Omental fat pad (tissue), 4 donors: ENCODE data around the gene TMEM191C. TPM values are rescaled to one million over a fixed set of nuclear protein-coding genes. Genes with fewer than 3 reads are reported as not detected.
"Not testable (repeated sequence)": the region's sequence is repeated elsewhere in the genome, so short reads cannot be mapped to it uniquely, and the experiment has no call there.

ENCODE experiments used
- ATAC-seq: fragments of 150-250 bp; one replicate; pipeline ENCODE4 v1.9.1; 2016; ENCODE audit warnings: mild to moderate bottlenecking, moderate library complexity; ENCODE audit not compliant: low FRiP score
- DNase-seq: peaks from one replicate; pipeline ENCODE4 v3.0.0-alpha.2; 2019; ENCODE audit warnings: low spot score
- total RNA-seq, 4 donors: library from RNA; depleted of rRNA; stranded (reverse); fragments of >200 nt; gene quantifications; one replicate each; pipeline ENCODE4 v1.1.0, GENCODE V29; 2016

Gene TMEM191C
- total RNA-seq, 4 donors from 2014 or later: 0.31 to 3.8 (median 0.87) TPM

- not testable (repeated sequence) for ATAC-seq, DNase-seq
Observed at GRCh38 chr22:21489149-21489680, 22.0 kb downstream of the TMEM191C start.

GRCh38 chr22:21490556-21490955, 23.4 kb downstream of the TMEM191C start:
- not testable (repeated sequence) for DNase-seq, ATAC-seq

- ATAC-seq, DNase-seq: not testable (repeated sequence)
Observed at GRCh38 chr22:21492271-21492670, 25.1 kb downstream of the TMEM191C start.

GRCh38 chr22:21493789-21494782, 26.9 kb downstream of the TMEM191C start:
- not testable (repeated sequence) for DNase-seq
- ATAC-seq: peak; percentile 22

- peak; percentile 82 for ATAC-seq
- DNase-seq: not testable (repeated sequence)
Observed at GRCh38 chr22:21497984-21498383, 30.8 kb downstream of the TMEM191C start.

GRCh38 chr22:21498489-21498888, 31.3 kb downstream of the TMEM191C start:
- DNase-seq, ATAC-seq: not testable (repeated sequence)

GRCh38 chr22:21499623-21500506, 32.7 kb downstream of the TMEM191C start:
- not testable (repeated sequence) for ATAC-seq, DNase-seq

GRCh38 chr22:21510397-21510796, 43.2 kb downstream of the TMEM191C start:
- not testable (repeated sequence) for ATAC-seq

GRCh38 chr22:21512022-21512421, 44.8 kb downstream of the TMEM191C start:
- ATAC-seq, DNase-seq: not testable (repeated sequence)

More at GRCh38 chr22:21510397-21510796, 43.2 kb downstream of the TMEM191C start:
- DNase-seq: not testable (repeated sequence)

- DNase-seq: not testable (repeated sequence)
- peak; percentile 21 for ATAC-seq
Observed at GRCh38 chr22:21514117-21514516, 46.9 kb downstream of the TMEM191C start.

- DNase-seq, ATAC-seq: not testable (repeated sequence)
Observed at GRCh38 chr22:21515234-21515633, 48.0 kb downstream of the TMEM191C start.

- ATAC-seq: peak; percentile 9
Observed at GRCh38 chr22:21516522-21516921, 49.3 kb downstream of the TMEM191C start.

GRCh38 chr22:21516970-21517764, 50.0 kb downstream of the TMEM191C start:
- peak; percentile 22 for DNase-seq
- peak; percentile 77 for ATAC-seq

More at GRCh38 chr22:21516522-21516921, 49.3 kb downstream of the TMEM191C start:
- not testable (repeated sequence) for DNase-seq

Other genes with a start within 250 kb of the TMEM191C start
- gene RIMBP3B, start 83.6 kb upstream of the TMEM191C start, total RNA-seq: not detected
- 1 to 10 TPM; 4.4 to 9.2 (median 5.6) TPM for gene HIC2, start 50.0 kb upstream of the TMEM191C start, total RNA-seq
- gene RIMBP3C, start 84.1 kb downstream of the TMEM191C start, total RNA-seq: under 1 TPM in 1 of 4 donors, not detected in 3; 0.31 TPM
- 10 to 100 TPM; 38.9 to 49.7 (median 44.0) TPM for gene UBE2L3, start 100.3 kb downstream of the TMEM191C start, total RNA-seq
- gene YDJC, start 162.6 kb downstream of the TMEM191C start, total RNA-seq: 10 to 100 TPM; 14.3 to 33.3 (median 17.1) TPM
- under 1 TPM in 3 of 4 donors, not detected in 1; 0.31 to 0.46 (median 0.36) TPM for gene CCDC116, start 165.4 kb downstream of the TMEM191C start, total RNA-seq
- 10 to 100 TPM; 16.3 to 49.4 (median 34.0) TPM for gene SDF2L1, start 174.9 kb downstream of the TMEM191C start, total RNA-seq
- gene PPIL2, start 198.6 kb downstream of the TMEM191C start, total RNA-seq: 10 to 100 TPM; 22.8 to 33.6 (median 28.0) TPM